ENCODE measurements around the gene MYH11. TPM values are rescaled to one million over a fixed set of nuclear protein-coding genes. Genes with fewer than 3 reads are reported as not detected.

MYH11 gene
- total RNA-seq, 2 experiments from 2014 or later: not detected

DNA sequence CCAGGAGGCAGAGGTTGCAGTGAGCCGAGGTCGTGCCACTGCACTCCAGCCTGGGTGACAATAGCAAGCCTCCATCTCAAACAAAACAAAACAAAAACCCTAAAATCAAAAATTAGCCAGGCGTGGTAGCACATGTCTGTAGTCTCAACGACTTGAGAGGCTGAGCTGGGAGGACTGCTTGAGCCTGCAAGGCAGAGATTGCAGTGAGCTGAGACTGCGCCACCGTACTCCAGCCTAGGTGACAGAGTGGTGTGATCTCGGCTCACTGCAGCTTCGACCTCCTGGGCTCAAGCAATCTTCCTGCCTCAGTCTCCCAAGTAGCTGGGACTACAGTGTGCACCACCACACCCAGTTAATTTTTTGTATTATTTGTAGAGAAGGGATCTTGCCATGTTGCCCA is 87.6 kb downstream of the MYH11 start:
- Mint-ChIP-seq H3K36me3 (no peaks in the 10 kb centered on the region), H3K27me3 (peaks cover 9% of the 10 kb centered on the region), H3K27ac (no peak overlapping the region), H3K4me3 (no peak overlapping the region), H3K9me3 (no peaks in the 10 kb centered on the region), H3K4me1 (peaks cover 3% of the 10 kb centered on the region)
- DNase-seq (no peak), ATAC-seq (ENCODE audit: low read depth) (no peak)
- POLR2A ChIA-PET: no interaction called here

DNA sequence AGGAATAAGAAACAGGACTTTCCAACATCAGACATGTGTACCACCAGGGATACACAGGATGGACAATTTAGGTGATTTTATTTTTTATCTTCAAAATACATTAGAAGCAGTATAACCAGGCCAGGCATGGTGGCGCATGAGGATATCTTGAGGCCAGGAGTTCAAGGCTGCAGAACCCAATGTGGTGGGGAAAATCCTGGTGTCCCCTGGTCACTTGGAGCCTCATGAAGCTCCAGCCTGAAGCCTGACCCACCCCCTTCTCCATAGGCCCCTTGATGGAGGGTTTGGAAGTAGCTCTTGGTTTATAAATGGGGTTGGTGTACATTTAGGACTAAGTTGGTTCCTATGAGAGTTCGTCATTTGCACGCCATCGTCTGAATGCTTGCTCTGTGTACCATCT is 88.6 kb downstream of the MYH11 start:
- no peaks in the 10 kb centered on the region for H3K36me3 Mint-ChIP-seq
- ATAC-seq (ENCODE audit: low read depth): no peak
- peaks cover 9% of the 10 kb centered on the region for H3K27me3 Mint-ChIP-seq
- no peak overlapping the region for H3K27ac Mint-ChIP-seq
- H3K9me3 Mint-ChIP-seq: no peaks in the 10 kb centered on the region
- no peak overlapping the region for H3K4me3 Mint-ChIP-seq
- POLR2A ChIA-PET: no interaction called here
- H3K4me1 Mint-ChIP-seq: peaks cover 3% of the 10 kb centered on the region
- no peak for DNase-seq

DNA sequence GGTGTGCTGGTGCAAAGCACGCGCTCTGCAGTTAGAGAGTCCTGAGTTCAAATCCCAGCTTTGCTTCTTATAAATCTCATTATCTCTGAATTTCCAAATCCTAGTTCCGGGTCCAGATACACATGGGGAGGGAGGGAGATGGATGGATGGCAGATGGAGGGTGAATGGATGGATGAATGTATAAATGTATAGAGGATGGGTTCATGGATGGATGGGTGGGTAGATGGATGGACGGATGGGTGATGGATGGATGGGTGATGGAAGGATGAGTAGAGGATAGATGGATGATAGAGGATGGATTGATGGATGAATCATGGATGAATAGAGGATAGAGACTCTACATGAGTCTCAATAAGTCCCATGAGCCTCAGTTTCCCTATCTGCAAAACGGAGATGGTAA is 89.9 kb downstream of the MYH11 start:
- Mint-ChIP-seq H3K4me1 (peaks cover 3% of the 10 kb centered on the region), H3K27ac (no peak overlapping the region), H3K9me3 (no peaks in the 10 kb centered on the region), H3K4me3 (no peak overlapping the region), H3K36me3 (no peaks in the 10 kb centered on the region), H3K27me3 (peaks cover 9% of the 10 kb centered on the region)
- POLR2A ChIA-PET: interaction anchor here (0.6 kb wide), 1 partner anchor 346 kb away, joined by 4 read pairs; no protein-coding TSS in a partner anchor
- DNase-seq (no peak), ATAC-seq (ENCODE audit: low read depth) (no peak)

DNA sequence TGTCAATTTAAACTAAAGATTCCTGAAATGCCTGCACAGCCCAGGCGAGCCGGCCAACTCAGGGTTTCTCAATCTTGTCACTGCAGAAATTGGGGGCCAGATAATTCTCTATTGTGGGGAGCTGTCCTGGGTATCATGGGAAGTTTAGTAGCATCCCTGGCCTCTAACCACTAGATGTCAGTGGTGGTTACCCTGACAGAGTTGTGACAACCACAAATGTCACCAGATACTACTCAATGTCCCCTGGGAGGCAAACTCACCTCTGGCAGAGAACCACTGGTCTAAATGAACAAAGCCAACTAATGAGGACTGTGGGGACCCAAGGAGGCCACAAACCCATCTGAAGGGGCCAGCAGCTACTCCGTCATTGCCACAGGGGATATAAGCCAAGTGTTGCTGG is 90.9 kb downstream of the MYH11 start:
- POLR2A ChIA-PET: no interaction called here
- Mint-ChIP-seq H3K27ac (no peak overlapping the region), H3K36me3 (no peaks in the 10 kb centered on the region), H3K4me1 (peaks cover 3% of the 10 kb centered on the region), H3K27me3 (peaks cover 5% of the 10 kb centered on the region), H3K4me3 (no peak overlapping the region), H3K9me3 (no peaks in the 10 kb centered on the region)
- ATAC-seq (ENCODE audit: low read depth) (peak; percentile 81), DNase-seq (no peak)

DNA sequence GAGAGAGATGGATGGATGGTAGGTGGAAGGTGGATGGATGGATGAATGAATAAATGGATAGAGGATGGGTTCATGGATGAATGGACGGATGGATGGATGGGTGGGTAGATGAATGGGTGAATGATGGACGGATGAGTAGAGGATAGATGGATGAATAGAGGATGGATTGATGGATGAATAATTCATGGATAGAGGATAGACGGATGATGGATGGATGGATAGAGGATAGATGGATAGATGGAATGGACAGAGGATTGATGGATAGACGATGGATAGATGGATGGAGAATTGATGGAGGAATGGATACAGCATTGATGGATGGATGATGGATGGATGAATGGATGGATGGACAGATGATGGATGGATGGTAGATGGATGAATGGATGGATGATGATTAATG is 91.7 kb downstream of the MYH11 start:
- ATAC-seq (ENCODE audit: low read depth) (no peak), DNase-seq (no peak)
- H3K9me3 Mint-ChIP-seq: no peaks in the 10 kb centered on the region
- H3K4me3 Mint-ChIP-seq: no peak overlapping the region
- peaks cover 4% of the 10 kb centered on the region for H3K27me3 Mint-ChIP-seq
- POLR2A ChIA-PET: no interaction called here
- H3K27ac Mint-ChIP-seq: no peak overlapping the region
- peaks cover 3% of the 10 kb centered on the region for H3K4me1 Mint-ChIP-seq
- H3K36me3 Mint-ChIP-seq: no peaks in the 10 kb centered on the region

DNA sequence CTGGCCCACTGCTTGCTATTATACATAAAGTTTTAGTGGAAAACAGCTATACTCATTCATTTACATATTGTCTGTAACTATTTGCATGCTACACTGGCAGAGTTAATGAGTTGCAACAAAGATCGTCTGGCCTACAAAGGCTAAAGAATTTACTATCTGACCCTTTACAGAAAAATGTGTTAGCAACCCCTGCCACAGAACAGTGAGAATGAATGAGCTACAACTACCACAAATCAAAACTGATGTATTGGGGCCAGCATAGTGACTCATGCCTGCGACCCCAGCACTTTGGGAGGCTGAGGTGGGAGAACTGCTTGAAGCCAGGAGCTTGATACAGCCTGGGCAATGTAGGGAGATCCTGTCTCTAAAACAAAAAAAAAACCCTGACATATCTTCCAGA is 92.7 kb downstream of the MYH11 start:
- peaks cover 2% of the 10 kb centered on the region for H3K27me3 Mint-ChIP-seq
- DNase-seq: no peak
- peaks cover 3% of the 10 kb centered on the region for H3K4me1 Mint-ChIP-seq
- H3K27ac Mint-ChIP-seq: no peak overlapping the region
- ATAC-seq (ENCODE audit: low read depth): no peak
- H3K36me3 Mint-ChIP-seq: no peaks in the 10 kb centered on the region
- no peak overlapping the region for H3K4me3 Mint-ChIP-seq
- POLR2A ChIA-PET: no interaction called here
- no peaks in the 10 kb centered on the region for H3K9me3 Mint-ChIP-seq

DNA sequence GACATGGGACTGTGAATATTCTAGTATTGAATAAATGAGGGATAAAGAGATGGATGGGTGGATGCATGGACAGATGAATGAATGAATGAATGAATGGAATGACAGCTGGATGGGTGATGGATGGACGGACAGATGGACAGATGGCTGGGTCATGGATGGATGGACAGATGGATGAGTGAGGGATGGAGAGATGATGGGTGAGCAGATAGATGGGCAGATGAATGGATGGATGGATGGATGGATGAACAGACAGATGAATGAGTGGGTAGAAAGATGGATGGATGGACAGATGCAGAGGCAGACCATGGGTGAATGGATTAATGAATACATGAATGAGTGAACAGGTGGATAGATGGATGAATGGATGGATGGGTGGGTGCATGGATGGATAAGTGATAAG is 96.7 kb downstream of the MYH11 start:
- H3K4me1 Mint-ChIP-seq: peaks cover 3% of the 10 kb centered on the region
- no peak overlapping the region for H3K27ac Mint-ChIP-seq
- no peak for DNase-seq
- no peaks in the 10 kb centered on the region for H3K36me3 Mint-ChIP-seq
- no peak overlapping the region for H3K4me3 Mint-ChIP-seq
- no peak for ATAC-seq (ENCODE audit: low read depth)
- H3K27me3 Mint-ChIP-seq: peaks cover under 1% of the 10 kb centered on the region
- POLR2A ChIA-PET: no interaction called here
- no peaks in the 10 kb centered on the region for H3K9me3 Mint-ChIP-seq

DNA sequence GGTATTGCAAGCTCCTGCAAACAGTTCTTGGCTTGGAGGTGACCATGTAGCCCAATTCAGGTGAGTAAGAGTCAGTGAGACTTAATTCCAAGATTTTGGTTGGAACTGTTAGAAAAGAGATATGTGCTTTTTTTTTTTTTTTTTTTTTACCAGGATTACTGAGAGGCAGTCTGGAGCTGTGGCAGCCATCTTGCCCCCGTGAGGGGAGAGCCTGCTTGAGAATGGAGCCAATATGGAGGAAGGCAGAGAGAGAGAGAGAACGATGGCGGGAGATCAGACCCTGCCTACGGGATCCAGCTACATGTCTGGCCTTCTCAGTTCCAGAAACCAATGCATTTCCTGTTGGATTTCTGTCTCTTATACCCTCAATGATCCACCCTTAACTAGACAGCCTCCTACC is 97.8 kb downstream of the MYH11 start:
- POLR2A ChIA-PET: interaction anchor here (0.6 kb wide), 1 partner anchor 28 kb away, joined by 4 read pairs; no protein-coding TSS in a partner anchor
- Mint-ChIP-seq H3K9me3 (no peaks in the 10 kb centered on the region), H3K27ac (no peak overlapping the region), H3K27me3 (no peaks in the 10 kb centered on the region), H3K36me3 (no peaks in the 10 kb centered on the region), H3K4me3 (no peak overlapping the region), H3K4me1 (peaks cover 3% of the 10 kb centered on the region)
- DNase-seq (no peak), ATAC-seq (ENCODE audit: low read depth) (no peak)

DNA sequence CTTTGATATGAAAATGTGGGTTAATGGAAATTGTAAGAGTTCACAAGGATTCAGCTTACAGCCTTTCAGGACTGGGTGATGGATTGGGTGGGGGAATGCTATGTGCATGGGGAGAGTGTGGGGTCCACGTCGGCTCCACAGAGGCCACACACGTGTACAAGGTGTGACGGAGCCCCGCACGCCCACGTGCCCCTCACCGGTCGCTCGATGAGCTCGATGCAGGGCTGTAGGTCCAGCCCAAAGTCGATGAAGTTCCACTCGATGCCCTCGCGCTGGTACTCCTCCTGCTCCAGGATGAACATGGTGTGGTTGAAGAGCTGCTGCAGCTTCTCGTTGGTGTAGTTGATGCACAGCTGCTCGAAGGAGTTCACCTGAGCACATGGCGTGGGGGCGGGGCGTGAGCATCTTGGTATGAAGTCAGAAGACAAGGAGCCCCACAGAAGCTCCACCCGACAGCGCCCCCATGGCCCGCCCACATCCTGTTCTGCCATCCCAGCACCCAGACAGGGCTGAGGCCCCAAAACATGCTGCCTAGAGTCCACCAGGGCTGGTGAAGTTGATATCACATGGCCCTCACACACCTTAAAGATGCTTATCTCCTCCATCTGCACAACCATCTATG is 99.1 kb downstream of the MYH11 start:
- Mint-ChIP-seq H3K4me1 (peaks cover 3% of the 10 kb centered on the region), H3K4me3 (no peak overlapping the region), H3K27me3 (no peaks in the 10 kb centered on the region), H3K9me3 (no peaks in the 10 kb centered on the region), H3K36me3 (no peaks in the 10 kb centered on the region), H3K27ac (no peak overlapping the region)
- POLR2A ChIA-PET: no interaction called here
- peak; percentile 36 for DNase-seq
- peak; percentile 54 for ATAC-seq (ENCODE audit: low read depth)

DNA sequence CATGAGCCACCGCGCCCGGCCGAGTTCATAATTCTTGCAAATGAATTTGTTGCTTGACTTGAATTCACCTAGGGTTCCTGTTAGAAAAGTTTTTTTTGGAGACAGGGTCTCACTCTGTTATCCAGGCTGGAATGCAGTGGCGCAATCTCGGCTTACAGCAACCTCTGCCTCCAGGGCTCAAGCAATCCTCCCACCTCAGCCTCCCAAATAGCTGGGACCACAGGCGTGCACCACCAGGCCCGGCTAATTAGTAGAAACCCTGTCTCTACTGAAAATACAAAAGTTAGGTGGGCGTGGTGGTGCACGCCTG is 99.8 kb downstream of the MYH11 start:
- Mint-ChIP-seq H3K27ac (no peak overlapping the region), H3K27me3 (no peaks in the 10 kb centered on the region), H3K4me3 (no peak overlapping the region), H3K4me1 (peaks cover 3% of the 10 kb centered on the region), H3K9me3 (no peaks in the 10 kb centered on the region), H3K36me3 (no peaks in the 10 kb centered on the region)
- POLR2A ChIA-PET: no interaction called here
- DNase-seq: no peak
- ATAC-seq (ENCODE audit: low read depth): no peak

DNA sequence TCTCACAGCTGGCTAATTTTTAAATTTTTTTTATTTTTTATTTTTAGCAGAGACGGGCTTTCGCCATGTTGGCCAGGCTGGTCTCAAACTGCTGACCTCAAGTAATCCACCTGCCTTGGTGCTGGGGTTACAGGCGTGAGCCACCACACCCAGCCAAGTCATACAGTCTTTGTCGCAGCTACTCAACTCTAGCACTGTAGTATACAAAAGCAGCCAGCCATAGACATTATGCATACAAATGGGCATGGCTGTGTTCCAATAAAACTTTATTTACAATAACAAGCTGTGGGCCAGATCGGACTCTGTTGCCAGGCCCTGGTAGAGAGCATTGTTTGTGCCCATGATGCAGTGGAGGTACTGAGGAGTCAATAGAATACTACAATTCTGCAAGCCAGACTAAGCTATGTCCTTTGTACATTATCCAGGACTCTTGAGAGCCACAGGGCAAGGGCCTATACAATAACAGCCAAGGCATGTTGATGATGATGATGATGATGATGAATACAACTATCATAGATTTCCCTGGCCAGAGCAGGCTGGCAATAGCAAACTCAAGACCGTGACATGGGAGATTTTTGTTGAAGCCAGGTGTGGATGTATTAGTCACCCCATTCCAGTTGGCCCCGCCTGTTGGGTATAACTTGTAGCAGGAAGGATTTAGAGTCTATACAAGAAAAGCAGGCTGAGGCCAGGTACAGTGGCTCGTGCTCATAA is 101.8 kb downstream of the MYH11 start:
- Mint-ChIP-seq H3K4me1 (peaks cover 3% of the 10 kb centered on the region), H3K4me3 (no peak overlapping the region), H3K27me3 (no peaks in the 10 kb centered on the region), H3K27ac (no peak overlapping the region), H3K36me3 (no peaks in the 10 kb centered on the region), H3K9me3 (no peaks in the 10 kb centered on the region)
- POLR2A ChIA-PET: interaction anchor here (0.7 kb wide), 1 partner anchor 22 kb away, joined by 3 read pairs; no protein-coding TSS in a partner anchor
- ATAC-seq (ENCODE audit: low read depth) (no peak), DNase-seq (no peak)

DNA sequence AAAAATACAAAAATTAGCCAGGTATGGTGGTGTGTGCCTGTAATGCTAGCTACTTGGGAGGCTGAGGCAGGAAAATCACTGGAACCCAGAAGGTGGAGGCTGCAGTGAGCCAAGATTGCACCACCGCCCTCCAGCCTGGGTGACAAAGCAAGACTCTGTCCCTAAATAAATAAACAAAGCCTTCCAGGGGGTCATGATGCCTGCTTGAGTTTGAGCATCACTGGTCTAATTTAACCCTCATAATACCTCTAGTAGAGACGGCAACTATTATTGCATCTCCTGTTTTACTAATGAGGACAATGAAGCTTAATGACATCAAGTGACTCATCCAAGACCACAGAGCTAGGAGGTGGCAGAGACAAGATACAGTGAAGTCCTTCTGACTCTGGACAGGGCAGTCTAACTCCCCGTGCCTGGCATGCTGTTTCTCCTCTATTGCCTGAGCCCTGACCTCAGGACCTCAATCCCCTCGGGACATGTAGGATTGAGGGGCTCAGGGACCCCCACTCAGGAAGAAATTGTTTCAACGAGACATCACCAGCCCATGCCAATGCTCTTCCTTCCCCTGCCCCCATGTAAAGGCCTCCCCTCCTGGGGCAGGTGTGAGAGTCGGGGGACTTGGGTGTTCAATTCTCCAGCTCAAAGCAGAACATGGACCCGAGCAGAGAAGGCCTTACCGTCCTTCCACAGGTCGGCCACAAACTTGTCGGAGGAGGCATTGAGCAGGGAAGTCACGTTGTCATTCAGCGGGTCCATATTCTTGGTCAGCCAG is 103.9 kb downstream of the MYH11 start:
- Mint-ChIP-seq H3K27ac (no peak overlapping the region), H3K4me1 (peaks cover 2% of the 10 kb centered on the region), H3K9me3 (no peaks in the 10 kb centered on the region), H3K36me3 (no peaks in the 10 kb centered on the region), H3K4me3 (no peak overlapping the region), H3K27me3 (no peaks in the 10 kb centered on the region)
- DNase-seq (no peak), ATAC-seq (ENCODE audit: low read depth) (no peak)
- POLR2A ChIA-PET: no interaction called here

DNA sequence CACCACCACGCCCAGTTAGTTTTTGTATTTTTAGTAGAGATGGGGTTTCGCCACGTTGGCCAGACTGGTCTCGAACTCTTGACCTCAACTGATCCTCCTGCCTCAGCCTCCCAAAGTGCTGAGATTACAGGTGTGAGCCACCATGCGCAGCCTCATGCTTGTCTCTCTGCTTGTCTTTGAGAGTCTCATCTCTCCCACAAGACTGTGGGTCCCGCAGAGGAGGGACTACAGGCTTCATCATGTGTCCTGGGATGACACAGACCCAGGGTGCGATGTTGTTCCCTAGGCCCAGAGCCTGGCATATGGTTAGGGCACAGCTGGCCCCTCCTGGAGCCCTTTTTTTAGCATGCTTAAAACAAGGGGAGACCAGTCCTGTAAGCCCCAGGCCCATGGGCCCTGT is 104.9 kb downstream of the MYH11 start:
- POLR2A ChIA-PET: interaction anchor here (0.6 kb wide), 1 partner anchor 101 kb away, joined by 3 read pairs; no protein-coding TSS in a partner anchor
- H3K4me3 Mint-ChIP-seq: no peak overlapping the region
- no peaks in the 10 kb centered on the region for H3K4me1 Mint-ChIP-seq

DNA sequence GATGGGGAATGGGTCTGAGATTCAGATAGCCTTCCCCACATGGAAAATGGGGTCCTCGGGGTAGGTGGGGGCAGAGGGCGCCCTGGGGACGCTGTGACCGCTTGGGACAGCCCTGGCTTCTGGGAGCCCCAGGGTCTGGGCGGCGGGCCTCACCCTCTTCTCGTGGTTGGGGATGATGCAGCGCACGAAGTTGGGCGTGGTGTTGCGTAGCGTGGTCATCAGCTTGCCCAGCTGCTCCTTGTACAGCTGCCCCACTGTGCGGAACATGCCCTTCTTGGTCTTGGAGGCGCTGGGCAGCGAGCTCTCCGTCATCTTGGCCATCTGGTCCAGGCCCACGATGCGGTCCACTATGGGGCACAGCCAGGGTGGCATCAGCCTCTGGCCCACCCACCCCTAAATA is 106.8 kb downstream of the MYH11 start:
- Mint-ChIP-seq H3K27me3 (no peaks in the 10 kb centered on the region), H3K4me3 (no peak overlapping the region), H3K9me3 (no peaks in the 10 kb centered on the region), H3K36me3 (no peaks in the 10 kb centered on the region), H3K4me1 (no peaks in the 10 kb centered on the region), H3K27ac (no peak overlapping the region)
- no peak for DNase-seq
- no peak for ATAC-seq (ENCODE audit: low read depth)
- POLR2A ChIA-PET: no interaction called here

More for the DNA sequence above, 104.9 kb downstream of the MYH11 start:
- DNase-seq: no peak
- Mint-ChIP-seq H3K36me3 (no peaks in the 10 kb centered on the region), H3K27me3 (no peaks in the 10 kb centered on the region), H3K9me3 (no peaks in the 10 kb centered on the region), H3K27ac (no peak overlapping the region)
- ATAC-seq (ENCODE audit: low read depth): no peak

Data from activated naive CD8-positive, alpha-beta T cell treated with anti-CD3 and anti-CD28 coated beads, Interleukin-2, amount 10 ng/mL, durations not matched to agents 7 days and 5 days (primary cell).